GM23338 (cell line): ENCODE data around the gene NKD1. TPM values are rescaled to one million over a fixed set of nuclear protein-coding genes. Genes with fewer than 3 reads are reported as not detected.

Source experiments
- ATAC-seq: fragments of 200-7000 bp; cut with Tn5 transposase; 3 replicates; pipeline ENCODE4 v1.9.1; 2020
- DNase-seq: peaks from one replicate; pipeline ENCODE4 v3.0.0-alpha.2; 2015; ENCODE audit warnings: low spot score
- H2AFZ ChIP-seq: fragments of 200-600 bp; sonication (generic); 2 replicates; pipeline ENCODE4 v1.8.0; 2016; ENCODE audit warnings: antibody characterized with exemption, mild to moderate bottlenecking, moderate library complexity
- H3F3A ChIP-seq: fragments of 200-600 bp; sonication (generic); replicated peaks from 2 replicates; pipeline ENCODE4 v1.8.0; 2017; ENCODE audit warnings: antibody characterized with exemption, mixed run types, low read depth
- H3K27ac ChIP-seq: fragments of 200-600 bp; sonication (generic); 2 replicates; pipeline ENCODE4 v1.6.1; 2016; ENCODE audit warnings: low read depth
- H3K27me3 ChIP-seq: fragments of 200-600 bp; sonication (generic); 2 replicates; pipeline ENCODE4 v1.8.0; 2016; ENCODE audit warnings: mild to moderate bottlenecking, mixed run types, moderate library complexity; ENCODE audit not compliant: insufficient read depth
- H3K36me3 ChIP-seq: fragments of 200-600 bp; sonication (generic); 2 replicates; pipeline ENCODE4 v1.8.0; 2016; ENCODE audit warnings: mild to moderate bottlenecking; ENCODE audit not compliant: insufficient read depth
- H3K4me1 ChIP-seq: fragments of 200-600 bp; sonication (generic); 2 replicates; pipeline ENCODE4 v1.8.0; 2016; ENCODE audit warnings: mild to moderate bottlenecking, moderate library complexity; ENCODE audit not compliant: insufficient read depth
- H3K4me2 ChIP-seq: fragments of 200-600 bp; sonication (generic); 2 replicates; pipeline ENCODE4 v1.7.1; 2017; ENCODE audit warnings: mixed run types
- H3K4me3 ChIP-seq: fragments of 200-600 bp; sonication (generic); 2 replicates; pipeline ENCODE4 v1.6.1; 2016; ENCODE audit warnings: mixed run types
- H3K79me2 ChIP-seq: fragments of 200-600 bp; sonication (generic); replicated peaks from 2 replicates; pipeline ENCODE4 v1.8.0; 2017; ENCODE audit warnings: mild to moderate bottlenecking; ENCODE audit not compliant: insufficient read depth
- H3K9me2 ChIP-seq: fragments of 200-600 bp; sonication (generic); 2 replicates; pipeline ENCODE4 v1.8.0; 2017; ENCODE audit not compliant: insufficient read depth
- H4K20me1 ChIP-seq: fragments of 200-600 bp; sonication (generic); replicated peaks from 2 replicates; pipeline ENCODE4 v1.8.0; 2017; ENCODE audit warnings: mild to moderate bottlenecking; ENCODE audit not compliant: insufficient read depth
- H3K27ac Mint-ChIP-seq: 2 replicates; pipeline ENCODE4 v1.8.0; 2020; ENCODE audit warnings: inconsistent platforms, mild to moderate bottlenecking, moderate library complexity, mixed read lengths
- H3K27me3 Mint-ChIP-seq: 3 replicates; pipeline ENCODE4 v1.8.0; 2022; ENCODE audit warnings: low read depth, mild to moderate bottlenecking, moderate library complexity, mixed read lengths, inconsistent platforms; ENCODE audit not compliant: insufficient read depth, poor library complexity
- H3K36me3 Mint-ChIP-seq: 3 replicates; pipeline ENCODE4 v1.8.0; 2021; ENCODE audit warnings: low read depth, mild to moderate bottlenecking, inconsistent platforms, moderate library complexity, mixed read lengths
- H3K4me1 Mint-ChIP-seq: 3 replicates; pipeline ENCODE4 v1.8.0; 2020; ENCODE audit warnings: mild to moderate bottlenecking, inconsistent platforms, mixed read lengths
- H3K4me3 Mint-ChIP-seq: 3 replicates; pipeline ENCODE4 v1.8.0; 2021; ENCODE audit warnings: moderate library complexity, mild to moderate bottlenecking, inconsistent platforms, mixed read lengths
- H3K9me3 Mint-ChIP-seq: 3 replicates; pipeline ENCODE4 v1.8.0; 2020; ENCODE audit warnings: moderate library complexity, mild to moderate bottlenecking, inconsistent platforms, mixed read lengths
- EZH2phosphoT487 ChIP-seq: fragments of 200-600 bp; sonication (generic); IDR thresholded peaks from one replicate; pipeline ENCODE4 v1.8.1; 2018; ENCODE audit warnings: antibody characterized with exemption; ENCODE audit not compliant: unreplicated experiment
- JUNB ChIP-seq: IDR thresholded peaks from one replicate; pipeline ENCODE4 v1.6.1; 2016; ENCODE audit warnings: antibody characterized with exemption; ENCODE audit not compliant: unreplicated experiment
- STAT1 ChIP-seq: IDR thresholded peaks from one replicate; pipeline ENCODE4 v1.6.1; 2016; ENCODE audit warnings: antibody characterized with exemption; ENCODE audit not compliant: unreplicated experiment
- ZNF114 ChIP-seq: fragments of 250-450 bp; sonication (Bioruptor Pico); IDR thresholded peaks from 2 replicates; pipeline ENCODE4 v1.5.0; 2020; ENCODE audit warnings: mild to moderate bottlenecking, moderate library complexity
- ZNF331 ChIP-seq: fragments of 250-450 bp; sonication (Bioruptor Pico); IDR thresholded peaks from 2 replicates; pipeline ENCODE4 v1.5.0; 2020; ENCODE audit warnings: low read depth, mild to moderate bottlenecking, moderate library complexity
- polyA plus RNA-seq: library from polyadenylated mRNA; unstranded; fragments of >200 nt; fragmentation: Nextera tagmentation; extraction: Ambion mirVana; gene quantifications from 2 replicates; pipeline ENCODE4 v1.2.1, GENCODE V29; 2016
- total RNA-seq: library from RNA; depleted of rRNA; stranded (reverse); fragments of >200 nt; shearing (Covaris generic); gene quantifications from 2 replicates; pipeline ENCODE4 v1.2.3, GENCODE V29; 2014
- TF ChIP-seq, protein P1 (sequence below): IDR thresholded peaks from one replicate; pipeline ENCODE4 v1.6.1; 2018; ENCODE audit warnings: antibody characterized with exemption; ENCODE audit not compliant: unreplicated experiment
- TF ChIP-seq, protein P2 (sequence below), 2 experiments: fragments of 200-600 bp in 1 of 2; sonication (generic) in 1 of 2; conservative IDR thresholded peaks; 2 replicates each; pipeline versions ENCODE4 v1.5.1 to v1.6.1; 2016 to 2017; ENCODE audit warnings: antibody characterized with exemption in 2 of 2, low read depth in 2 of 2, mild to moderate bottlenecking in 2 of 2, moderate library complexity in 1 of 2

Gene NKD1
- total and polyA plus RNA-seq, 2 experiments from 2014 or later, result 2.1 to 2.3 TPM

DNA sequence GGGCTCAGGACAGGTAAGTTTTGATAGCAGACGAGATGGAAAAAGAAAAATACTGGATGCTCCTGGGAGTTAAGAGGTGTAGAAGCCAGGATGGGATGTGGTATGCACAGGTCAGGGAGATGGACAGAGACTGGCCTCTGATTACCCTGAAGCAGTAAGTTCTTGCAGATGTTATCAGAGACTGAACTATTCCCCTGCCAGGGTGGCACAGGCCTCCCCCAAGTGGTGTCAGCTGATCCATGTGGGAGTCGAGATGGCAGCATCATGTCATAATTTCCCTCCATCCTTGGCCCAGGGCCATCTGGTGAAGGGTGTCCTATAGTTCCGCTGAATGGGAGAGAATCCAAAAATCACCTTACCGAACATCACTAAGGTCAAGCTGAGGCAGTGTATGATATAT, 14.1 kb upstream of the NKD1 start (continued):
- TF ChIP-seq STAT1, result no peak

DNA sequence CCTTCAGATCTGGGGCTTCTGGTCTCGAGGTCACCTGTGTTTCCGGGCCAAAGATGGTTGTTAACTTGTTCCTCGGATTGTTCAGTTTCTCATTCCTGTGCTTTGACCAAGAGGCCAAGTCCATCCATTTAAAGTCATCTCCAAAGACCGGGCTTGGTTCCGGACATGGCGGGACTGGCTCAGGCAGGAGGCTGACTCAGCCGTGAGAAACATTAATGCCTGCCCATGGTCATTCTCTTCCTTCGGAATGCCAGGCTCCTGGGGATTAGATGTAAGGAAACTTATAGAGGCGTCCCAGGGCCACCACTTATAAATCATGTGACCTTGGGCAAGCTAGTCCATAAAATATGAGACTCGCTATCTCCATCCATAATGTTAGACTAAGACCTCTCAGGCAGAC, 13.6 kb upstream of the NKD1 start:
- Histone ChIP-seq H3K4me2 (no peak overlapping the region), H3K27me3 (no peaks in the 10 kb centered on the region), H3K9me2 (no peaks in the 10 kb centered on the region), H3K4me3 (no peak overlapping the region), H3K36me3 (no peaks in the 10 kb centered on the region), H3F3A (no peaks in the 10 kb centered on the region), H3K4me1 (0 out of 2 replicates have a peak, but pooled peaks cover 4% of the 10 kb centered on the region), H4K20me1 (no peaks in the 10 kb centered on the region), H3K79me2 (no peaks in the 10 kb centered on the region), H2AFZ (no peak overlapping the region), H3K27ac (no peak overlapping the region)
- no peak overlapping the region for H3K27ac Mint-ChIP-seq
- peaks cover 7% of the 10 kb centered on the region; the same call in 2 of the 3 replicates for H3K9me3 Mint-ChIP-seq
- no peak for ATAC-seq
- no peak overlapping the region for H3K4me3 Mint-ChIP-seq
- no peak for DNase-seq
- H3K4me1 Mint-ChIP-seq, result peaks cover 7% of the 10 kb centered on the region
- no peaks in the 10 kb centered on the region for H3K36me3 Mint-ChIP-seq
- no peaks in the 10 kb centered on the region for H3K27me3 Mint-ChIP-seq
- TF ChIP-seq ZNF114 (no peak), JUNB (no peak), EZH2phosphoT487 (no peak)
- TF ChIP-seq, protein P1, sequence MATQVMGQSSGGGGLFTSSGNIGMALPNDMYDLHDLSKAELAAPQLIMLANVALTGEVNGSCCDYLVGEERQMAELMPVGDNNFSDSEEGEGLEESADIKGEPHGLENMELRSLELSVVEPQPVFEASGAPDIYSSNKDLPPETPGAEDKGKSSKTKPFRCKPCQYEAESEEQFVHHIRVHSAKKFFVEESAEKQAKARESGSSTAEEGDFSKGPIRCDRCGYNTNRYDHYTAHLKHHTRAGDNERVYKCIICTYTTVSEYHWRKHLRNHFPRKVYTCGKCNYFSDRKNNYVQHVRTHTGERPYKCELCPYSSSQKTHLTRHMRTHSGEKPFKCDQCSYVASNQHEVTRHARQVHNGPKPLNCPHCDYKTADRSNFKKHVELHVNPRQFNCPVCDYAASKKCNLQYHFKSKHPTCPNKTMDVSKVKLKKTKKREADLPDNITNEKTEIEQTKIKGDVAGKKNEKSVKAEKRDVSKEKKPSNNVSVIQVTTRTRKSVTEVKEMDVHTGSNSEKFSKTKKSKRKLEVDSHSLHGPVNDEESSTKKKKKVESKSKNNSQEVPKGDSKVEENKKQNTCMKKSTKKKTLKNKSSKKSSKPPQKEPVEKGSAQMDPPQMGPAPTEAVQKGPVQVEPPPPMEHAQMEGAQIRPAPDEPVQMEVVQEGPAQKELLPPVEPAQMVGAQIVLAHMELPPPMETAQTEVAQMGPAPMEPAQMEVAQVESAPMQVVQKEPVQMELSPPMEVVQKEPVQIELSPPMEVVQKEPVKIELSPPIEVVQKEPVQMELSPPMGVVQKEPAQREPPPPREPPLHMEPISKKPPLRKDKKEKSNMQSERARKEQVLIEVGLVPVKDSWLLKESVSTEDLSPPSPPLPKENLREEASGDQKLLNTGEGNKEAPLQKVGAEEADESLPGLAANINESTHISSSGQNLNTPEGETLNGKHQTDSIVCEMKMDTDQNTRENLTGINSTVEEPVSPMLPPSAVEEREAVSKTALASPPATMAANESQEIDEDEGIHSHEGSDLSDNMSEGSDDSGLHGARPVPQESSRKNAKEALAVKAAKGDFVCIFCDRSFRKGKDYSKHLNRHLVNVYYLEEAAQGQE, result no peak
- TF ChIP-seq, protein P2, sequence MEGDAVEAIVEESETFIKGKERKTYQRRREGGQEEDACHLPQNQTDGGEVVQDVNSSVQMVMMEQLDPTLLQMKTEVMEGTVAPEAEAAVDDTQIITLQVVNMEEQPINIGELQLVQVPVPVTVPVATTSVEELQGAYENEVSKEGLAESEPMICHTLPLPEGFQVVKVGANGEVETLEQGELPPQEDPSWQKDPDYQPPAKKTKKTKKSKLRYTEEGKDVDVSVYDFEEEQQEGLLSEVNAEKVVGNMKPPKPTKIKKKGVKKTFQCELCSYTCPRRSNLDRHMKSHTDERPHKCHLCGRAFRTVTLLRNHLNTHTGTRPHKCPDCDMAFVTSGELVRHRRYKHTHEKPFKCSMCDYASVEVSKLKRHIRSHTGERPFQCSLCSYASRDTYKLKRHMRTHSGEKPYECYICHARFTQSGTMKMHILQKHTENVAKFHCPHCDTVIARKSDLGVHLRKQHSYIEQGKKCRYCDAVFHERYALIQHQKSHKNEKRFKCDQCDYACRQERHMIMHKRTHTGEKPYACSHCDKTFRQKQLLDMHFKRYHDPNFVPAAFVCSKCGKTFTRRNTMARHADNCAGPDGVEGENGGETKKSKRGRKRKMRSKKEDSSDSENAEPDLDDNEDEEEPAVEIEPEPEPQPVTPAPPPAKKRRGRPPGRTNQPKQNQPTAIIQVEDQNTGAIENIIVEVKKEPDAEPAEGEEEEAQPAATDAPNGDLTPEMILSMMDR (conservative IDR thresholded peaks at IDR 0.05; ENCODE audit: low read depth in 2 of 2), result no peak

- ATAC-seq (no peak), DNase-seq (no peak)
- Mint-ChIP-seq H3K4me3 (no peak overlapping the region), H3K27me3 (peaks cover 3% of the 10 kb centered on the region), H3K9me3 (peaks cover 4% of the 10 kb centered on the region; the same call in 1 of the 3 replicates), H3K27ac (no peak overlapping the region), H3K4me1 (peaks cover 10% of the 10 kb centered on the region), H3K36me3 (no peaks in the 10 kb centered on the region)
- H3K4me2 ChIP-seq, result no peak overlapping the region
- no peaks in the 10 kb centered on the region for H3F3A ChIP-seq
- no peaks in the 10 kb centered on the region for H4K20me1 ChIP-seq
- no peaks in the 10 kb centered on the region for H3K79me2 ChIP-seq
- no peak overlapping the region for H2AFZ ChIP-seq
- H3K9me2 ChIP-seq, result no peaks in the 10 kb centered on the region
- no peak overlapping the region for H3K27ac ChIP-seq
- no peaks in the 10 kb centered on the region for H3K27me3 ChIP-seq
- no peaks in the 10 kb centered on the region for H3K36me3 ChIP-seq
- H3K4me3 ChIP-seq, result no peak overlapping the region
- 0 out of 2 replicates have a peak, but pooled peaks cover 4% of the 10 kb centered on the region for H3K4me1 ChIP-seq
- TF ChIP-seq, protein P1, result no peak
- no peak for TF ChIP-seq ZNF331 (CRISPR knock-in tag)
Measured at GRCh38 chr16:50534958-50535357, 13.2 kb upstream of the NKD1 start.
